PC-3 (cell line): Measurements from ENCODE around the gene MON2. TPM values are rescaled to one million over a fixed set of nuclear protein-coding genes. Genes with fewer than 3 reads are reported as not detected.
A peak's percentile ranks its signal among the peaks of the same experiment; 100 is the strongest.

Source experiments
- ATAC-seq: fragments of 200-7000 bp; cut with Tn5 transposase; 2 replicates; pipeline ENCODE4 v1.9.1; 2020; ENCODE audit warnings: mild to moderate bottlenecking, moderate library complexity
- BruUV-seq: library from RNA; stranded (reverse); fragments of 400-500 nt; replicated peaks from 2 replicates; lab custom pipeline; 2021; lab: Mats Ljungman, UMichigan
- CTCF ChIA-PET: fragments of 300-600 bp; sonication (Branson Sonifier 250); formaldehyde crosslinking; loops from one replicate; lab custom pipeline; 2022; ENCODE audit warnings: antibody characterized with exemption; lab: Charles Lee
- POLR2A ChIA-PET: fragments of 300-600 bp; sonication (Branson Sonifier 250); formaldehyde crosslinking; loops from one replicate; lab custom pipeline; 2022; ENCODE audit warnings: antibody characterized with exemption; ENCODE audit not compliant: unreplicated experiment; lab: Charles Lee
- DNase-seq: peaks from one replicate; pipeline ENCODE4 v3.0.0-alpha.2; 2015
- H2AFZ ChIP-seq: fragments of 300-600 bp; sonication (generic); 2 replicates; pipeline ENCODE4 v1.6.0; 2016; ENCODE audit warnings: antibody characterized with exemption, low read length
- H3F3A ChIP-seq: fragments of 300-600 bp; sonication (generic); one replicate; pipeline ENCODE4 v1.6.0; 2017; ENCODE audit warnings: antibody characterized with exemption, low read length, control low read depth, mild to moderate bottlenecking; ENCODE audit not compliant: unreplicated experiment
- H3K27ac ChIP-seq: fragments of 300-600 bp; sonication (generic); 2 replicates; pipeline ENCODE4 v1.5.1; 2016; ENCODE audit warnings: mild to moderate bottlenecking, low read length
- H3K27me3 ChIP-seq: fragments of 300-600 bp; sonication (generic); 2 replicates; pipeline ENCODE4 v1.6.1; 2016; ENCODE audit warnings: low read length, mixed read lengths
- H3K36me3 ChIP-seq: fragments of 300-600 bp; sonication (generic); 2 replicates; pipeline ENCODE4 v1.6.1; 2016; ENCODE audit warnings: low read depth, mixed run types, low read length, mixed read lengths
- H3K4me1 ChIP-seq: fragments of 300-600 bp; sonication (generic); 2 replicates; pipeline ENCODE4 v1.5.1; 2016; ENCODE audit warnings: low read length; ENCODE audit not compliant: insufficient read depth
- H3K4me2 ChIP-seq: fragments of 300-600 bp; sonication (generic); 2 replicates; pipeline ENCODE4 v1.6.0; 2016; ENCODE audit warnings: low read length
- H3K4me3 ChIP-seq: fragments of 300-600 bp; sonication (generic); 2 replicates; pipeline ENCODE4 v1.5.1; 2016; ENCODE audit warnings: mild to moderate bottlenecking, low read length, mixed read lengths
- H3K79me2 ChIP-seq: fragments of 300-600 bp; sonication (generic); 2 replicates; pipeline ENCODE4 v1.6.1; 2017; ENCODE audit warnings: low read length, mixed read lengths
- H3K9ac ChIP-seq: fragments of 300-600 bp; sonication (generic); 2 replicates; pipeline ENCODE4 v1.6.0; 2016; ENCODE audit warnings: mild to moderate bottlenecking, low read length
- H3K9me2 ChIP-seq: fragments of 300-600 bp; sonication (generic); replicated peaks from 2 replicates; pipeline ENCODE4 v1.6.1; 2016; ENCODE audit warnings: mixed run types, low read length, mixed read lengths
- H3K9me3 ChIP-seq: fragments of 300-600 bp; sonication (generic); 2 replicates; pipeline ENCODE4 v1.6.1; 2016; ENCODE audit warnings: low read length, mixed read lengths
- H4K20me1 ChIP-seq: fragments of 300-600 bp; sonication (generic); 2 replicates; pipeline ENCODE4 v1.6.1; 2016; ENCODE audit warnings: low read length, mixed read lengths
- EZH2 ChIP-seq: fragments of 300-600 bp; sonication (generic); IDR thresholded peaks from one replicate; pipeline ENCODE4 v1.6.1; 2017; ENCODE audit warnings: antibody characterized with exemption, mild to moderate bottlenecking, low read length; ENCODE audit not compliant: unreplicated experiment
- EZH2phosphoT487 ChIP-seq: fragments of 300-600 bp; sonication (generic); IDR thresholded peaks from 2 replicates; pipeline ENCODE4 v1.6.1; 2018; ENCODE audit warnings: mild to moderate bottlenecking, antibody characterized with exemption, low read length, borderline replicate concordance
- intact Hi-C: fragments of 100-400 bp; cut with micrococcal nuclease; formaldehyde crosslinking; loops from 2 replicates; pipeline ENCODE4 v1.9.0; 2023
- total RNA-seq: library from RNA; depleted of rRNA; stranded (reverse); fragments of >200 nt; gene quantifications from 2 replicates; pipeline ENCODE4 v1.2.3, GENCODE V29; 2014
- TF ChIP-seq, protein P1 (sequence below): fragments of 300-600 bp; sonication (generic); conservative IDR thresholded peaks from 2 replicates; pipeline ENCODE4 v1.5.1; 2017; ENCODE audit warnings: antibody characterized with exemption, low read depth, mild to moderate bottlenecking, low read length

The MON2 gene
- total RNA-seq, 1 experiment from 2014 or later, result 19.1 TPM

- Histone ChIP-seq H3K4me1 (no peaks in the 10 kb centered on the region), H3K9ac (0 out of 2 replicates have a peak overlapping the region, but pooled peaks have one; percentile 0), H3K27me3 (0 out of 2 replicates have a peak, but pooled peaks cover 5% of the 10 kb centered on the region), H3K4me3 (peak overlapping the region; percentile 70), H3K36me3 (no peaks in the 10 kb centered on the region), H3K4me2 (peak overlapping the region; percentile 93), H3K27ac (no peak overlapping the region), H3F3A (no peaks in the 10 kb centered on the region), H2AFZ (peak overlapping the region; percentile 98), H3K9me2 (no peaks in the 10 kb centered on the region), H4K20me1 (no peaks in the 10 kb centered on the region), H3K79me2 (no peaks in the 10 kb centered on the region), H3K9me3 (no peaks in the 10 kb centered on the region)
- ATAC-seq, result peak; percentile 89
- POLR2A ChIA-PET, result interaction anchor here (0.6 kb wide), 2 partner anchors 207 to 371 kb away, joined by 3 to 5 read pairs; no protein-coding TSS in a partner anchor
- intact Hi-C loops, result loop anchor here (2.0 to 10.0 kb wide), 4 partner anchors 92 to 499 kb away; partner anchors contain the start of genes PPM1H and USP15
- TF ChIP-seq, protein P1, sequence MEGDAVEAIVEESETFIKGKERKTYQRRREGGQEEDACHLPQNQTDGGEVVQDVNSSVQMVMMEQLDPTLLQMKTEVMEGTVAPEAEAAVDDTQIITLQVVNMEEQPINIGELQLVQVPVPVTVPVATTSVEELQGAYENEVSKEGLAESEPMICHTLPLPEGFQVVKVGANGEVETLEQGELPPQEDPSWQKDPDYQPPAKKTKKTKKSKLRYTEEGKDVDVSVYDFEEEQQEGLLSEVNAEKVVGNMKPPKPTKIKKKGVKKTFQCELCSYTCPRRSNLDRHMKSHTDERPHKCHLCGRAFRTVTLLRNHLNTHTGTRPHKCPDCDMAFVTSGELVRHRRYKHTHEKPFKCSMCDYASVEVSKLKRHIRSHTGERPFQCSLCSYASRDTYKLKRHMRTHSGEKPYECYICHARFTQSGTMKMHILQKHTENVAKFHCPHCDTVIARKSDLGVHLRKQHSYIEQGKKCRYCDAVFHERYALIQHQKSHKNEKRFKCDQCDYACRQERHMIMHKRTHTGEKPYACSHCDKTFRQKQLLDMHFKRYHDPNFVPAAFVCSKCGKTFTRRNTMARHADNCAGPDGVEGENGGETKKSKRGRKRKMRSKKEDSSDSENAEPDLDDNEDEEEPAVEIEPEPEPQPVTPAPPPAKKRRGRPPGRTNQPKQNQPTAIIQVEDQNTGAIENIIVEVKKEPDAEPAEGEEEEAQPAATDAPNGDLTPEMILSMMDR, result peak; percentile 67
- TF ChIP-seq EZH2 (no peak), EZH2phosphoT487 (no peak)
- CTCF ChIA-PET, result interaction anchor here (0.5 to 0.7 kb wide), 7 partner anchors 24 to 633 kb away, joined by 3 to 9 read pairs (median 3); partner anchors contain the start of gene MON2
- DNase-seq, result peak; percentile 77
- BruUV-seq, result no TSS peak
Observed at GRCh38 chr12:62435303-62436163, 31.1 kb upstream of the MON2 start.

DNA sequence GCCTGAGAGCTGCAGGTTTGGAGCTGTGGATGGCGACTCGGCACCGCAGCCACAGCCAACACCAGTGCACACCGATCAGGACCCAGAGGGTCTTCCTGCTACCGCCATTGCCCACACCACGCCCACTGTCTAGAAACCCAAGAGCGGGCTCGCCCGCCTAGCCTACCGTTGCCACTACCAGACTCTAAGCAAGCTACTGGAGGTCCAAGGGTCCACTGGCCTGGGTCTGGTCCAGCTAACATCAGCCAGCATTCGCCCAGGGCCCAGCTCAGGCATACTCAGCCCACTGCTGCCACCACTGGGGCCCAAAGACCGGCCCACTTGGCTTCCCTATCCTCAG is 30.5 kb upstream of the MON2 start:
- no TSS peak for BruUV-seq
- DNase-seq, result no peak
- ATAC-seq, result no peak
- Histone ChIP-seq H3K4me3 (peak overlapping the region; percentile 70), H3K4me2 (peak overlapping the region; percentile 93), H3K27ac (no peak overlapping the region), H3K4me1 (no peaks in the 10 kb centered on the region), H3F3A (no peaks in the 10 kb centered on the region), H3K9me2 (no peaks in the 10 kb centered on the region), H3K27me3 (0 out of 2 replicates have a peak, but pooled peaks cover 5% of the 10 kb centered on the region), H3K9me3 (no peaks in the 10 kb centered on the region), H3K79me2 (no peaks in the 10 kb centered on the region), H3K9ac (no peak overlapping the region), H3K36me3 (no peaks in the 10 kb centered on the region), H2AFZ (peak overlapping the region; percentile 98), H4K20me1 (no peaks in the 10 kb centered on the region)
- TF ChIP-seq EZH2, result no peak
- TF ChIP-seq EZH2phosphoT487, result no peak
- TF ChIP-seq, protein P1, result no peak
- intact Hi-C loops, result loop anchor here (5.0 to 10.0 kb wide), 3 partner anchors 91 to 499 kb away; partner anchors contain the start of gene PPM1H
- POLR2A ChIA-PET, result no interaction called here
- CTCF ChIA-PET, result interaction anchor here (0.6 kb wide), 2 partner anchors 87 to 110 kb away, joined by 3 read pairs; no protein-coding TSS in a partner anchor
